ENCODE data around the gene KEL.

KEL gene

GRCh38 chr7:142954680-142955268, 7.4 kb downstream of the KEL start:
- no peak for DNase-seq (ENCODE audit: low read depth, low spot score)
- no peak for TF ChIP-seq CTCF (IDR thresholded peaks at IDR 0.05; ENCODE audit: low read depth, low read length)
- no peak overlapping the region for H3K4me3 ChIP-seq (ENCODE audit: low read depth, low read length)
- in situ Hi-C loops (cut with HindIII; ENCODE audit: low sequenced_read_pairs) = no loop called here

GRCh38 chr7:142950235-142950634, 11.9 kb downstream of the KEL start:
- in situ Hi-C loops (cut with HindIII; ENCODE audit: low sequenced_read_pairs) = no loop called here
- no peak for DNase-seq (ENCODE audit: low read depth, low spot score)

GRCh38 chr7:142948603-142949002, 13.6 kb downstream of the KEL start:
- no peak for DNase-seq (ENCODE audit: low read depth, low spot score)
- no peak overlapping the region for H3K4me3 ChIP-seq (ENCODE audit: low read depth, low read length)
- in situ Hi-C loops (cut with HindIII; ENCODE audit: low sequenced_read_pairs) = no loop called here
- TF ChIP-seq CTCF (IDR thresholded peaks at IDR 0.05; ENCODE audit: low read depth, low read length) = no peak

More at GRCh38 chr7:142950235-142950634, 11.9 kb downstream of the KEL start:
- no peak overlapping the region for H3K4me3 ChIP-seq (ENCODE audit: low read depth, low read length)
- no peak for TF ChIP-seq CTCF (IDR thresholded peaks at IDR 0.05; ENCODE audit: low read depth, low read length)

GRCh38 chr7:142945001-142945400, 17.2 kb downstream of the KEL start:
- no peak for DNase-seq (ENCODE audit: low read depth, low spot score)
- no peak overlapping the region for H3K4me3 ChIP-seq (ENCODE audit: low read depth, low read length)
- in situ Hi-C loops (cut with HindIII; ENCODE audit: low sequenced_read_pairs) = no loop called here
- TF ChIP-seq CTCF (IDR thresholded peaks at IDR 0.05; ENCODE audit: low read depth, low read length) = no peak

GRCh38 chr7:142943706-142944268, 18.4 kb downstream of the KEL start:
- DNase-seq (ENCODE audit: low read depth, low spot score) = no peak
- H3K4me3 ChIP-seq (ENCODE audit: low read depth, low read length) = no peak overlapping the region
- in situ Hi-C loops (cut with HindIII; ENCODE audit: low sequenced_read_pairs) = no loop called here
- TF ChIP-seq CTCF (IDR thresholded peaks at IDR 0.05; ENCODE audit: low read depth, low read length) = no peak

GRCh38 chr7:142942746-142943145, 19.4 kb downstream of the KEL start:
- in situ Hi-C loops (cut with HindIII; ENCODE audit: low sequenced_read_pairs) = no loop called here
- no peak overlapping the region for H3K4me3 ChIP-seq (ENCODE audit: low read depth, low read length)
- no peak for DNase-seq (ENCODE audit: low read depth, low spot score)
- TF ChIP-seq CTCF (IDR thresholded peaks at IDR 0.05; ENCODE audit: low read depth, low read length) = no peak
